ENCODE results near the gene SKIC8. TPM values are rescaled to one million over a fixed set of nuclear protein-coding genes. Genes with fewer than 3 reads are reported as not detected.

Gene SKIC8
- total RNA-seq, 2 donors from 2014 or later, result 46.3 to 55.4 TPM

DNA sequence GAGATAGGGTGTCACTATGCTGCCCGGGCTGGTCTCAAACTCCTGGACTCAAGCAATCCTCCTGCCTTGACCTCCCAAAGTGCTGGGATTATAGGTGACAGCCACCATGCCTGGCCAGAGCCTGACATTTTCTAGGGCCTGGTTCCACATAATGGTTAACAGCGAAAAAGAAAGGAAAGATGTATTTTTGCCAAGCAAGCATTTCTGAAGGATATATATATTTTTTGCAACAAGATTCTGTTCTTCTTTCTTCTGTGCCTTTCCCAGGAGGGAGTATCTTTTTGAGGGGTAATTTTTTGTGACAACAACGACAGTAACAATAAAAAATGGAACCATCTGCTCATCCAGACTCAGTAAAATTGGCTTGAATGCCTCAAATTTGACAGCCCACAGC is 43.4 kb downstream of the SKIC8 start:
- no peaks in the 10 kb centered on the region for H3K4me1 Mint-ChIP-seq
- no peak overlapping the region for H3K4me3 Mint-ChIP-seq
- no peak overlapping the region for H3K27ac ChIP-seq (ENCODE audit: low read depth, low read length)
- no peaks in the 10 kb centered on the region for H3K27me3 ChIP-seq (ENCODE audit: control insufficient read depth, insufficient read depth, low read length, poor library complexity, severe bottlenecking)
- no peak overlapping the region for H3K4me3 ChIP-seq (ENCODE audit: low read length)
- H3K9me3 ChIP-seq (ENCODE audit: control insufficient read depth, low read length), result no peaks in the 10 kb centered on the region
- H3K27ac Mint-ChIP-seq, result no peak overlapping the region
- H3K9me3 Mint-ChIP-seq, result no peaks in the 10 kb centered on the region
- H3K27me3 Mint-ChIP-seq (ENCODE audit: insufficient read depth), result peaks cover 3% of the 10 kb centered on the region
- TF ChIP-seq, protein P1, sequence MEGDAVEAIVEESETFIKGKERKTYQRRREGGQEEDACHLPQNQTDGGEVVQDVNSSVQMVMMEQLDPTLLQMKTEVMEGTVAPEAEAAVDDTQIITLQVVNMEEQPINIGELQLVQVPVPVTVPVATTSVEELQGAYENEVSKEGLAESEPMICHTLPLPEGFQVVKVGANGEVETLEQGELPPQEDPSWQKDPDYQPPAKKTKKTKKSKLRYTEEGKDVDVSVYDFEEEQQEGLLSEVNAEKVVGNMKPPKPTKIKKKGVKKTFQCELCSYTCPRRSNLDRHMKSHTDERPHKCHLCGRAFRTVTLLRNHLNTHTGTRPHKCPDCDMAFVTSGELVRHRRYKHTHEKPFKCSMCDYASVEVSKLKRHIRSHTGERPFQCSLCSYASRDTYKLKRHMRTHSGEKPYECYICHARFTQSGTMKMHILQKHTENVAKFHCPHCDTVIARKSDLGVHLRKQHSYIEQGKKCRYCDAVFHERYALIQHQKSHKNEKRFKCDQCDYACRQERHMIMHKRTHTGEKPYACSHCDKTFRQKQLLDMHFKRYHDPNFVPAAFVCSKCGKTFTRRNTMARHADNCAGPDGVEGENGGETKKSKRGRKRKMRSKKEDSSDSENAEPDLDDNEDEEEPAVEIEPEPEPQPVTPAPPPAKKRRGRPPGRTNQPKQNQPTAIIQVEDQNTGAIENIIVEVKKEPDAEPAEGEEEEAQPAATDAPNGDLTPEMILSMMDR (conservative IDR thresholded peaks at IDR 0.05), result no peak
- H3K36me3 ChIP-seq (ENCODE audit: control insufficient read depth, insufficient read depth, low read length), result no peaks in the 10 kb centered on the region
- no peaks in the 10 kb centered on the region for H3K36me3 Mint-ChIP-seq (ENCODE audit: low read depth)
- no peaks in the 10 kb centered on the region for H3K4me1 ChIP-seq (ENCODE audit: control insufficient read depth, insufficient read depth, low read length)
- DNase-seq, result no peak
- WGBS, 2 experiments (ENCODE audit: insufficient coverage in 1 of 2, insufficient read length in 1 of 2), result 88 to 92% methylated on average over 3 of the region's 3 CpGs
- H3K9ac ChIP-seq (ENCODE audit: extremely low read depth, low read length, poor library complexity, severe bottlenecking), result no peak overlapping the region

DNA sequence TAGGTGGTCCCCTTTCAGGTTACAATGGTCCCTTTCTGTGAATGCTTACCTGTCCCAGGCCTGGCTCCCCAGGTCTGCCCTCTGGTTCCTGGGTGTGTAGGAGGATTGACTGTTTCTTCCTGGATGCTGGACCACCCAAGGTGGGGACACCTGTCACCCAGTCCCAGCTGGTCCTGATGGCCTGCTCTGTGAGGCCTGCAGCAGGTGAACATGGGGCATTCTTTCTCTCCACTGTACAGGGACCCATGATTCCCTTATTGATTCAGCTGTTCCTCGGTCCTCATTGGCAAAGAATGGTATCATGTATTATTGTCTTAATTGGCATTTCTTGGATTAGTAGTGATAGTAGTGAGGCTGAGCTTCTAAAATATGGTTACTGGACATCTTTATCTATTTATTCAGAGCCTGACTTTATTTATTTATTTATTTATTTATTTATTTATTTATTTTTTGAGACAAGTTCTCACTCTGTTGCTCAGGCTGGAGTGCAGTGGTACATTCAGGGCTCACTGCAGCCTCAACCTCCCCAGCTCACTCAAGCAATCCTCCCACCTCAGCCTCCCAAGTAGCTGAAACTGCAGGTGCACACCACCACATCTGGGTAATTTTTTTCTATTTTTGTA is 43.9 kb downstream of the SKIC8 start:
- H3K27me3 ChIP-seq (ENCODE audit: control insufficient read depth, insufficient read depth, low read length, poor library complexity, severe bottlenecking), result no peaks in the 10 kb centered on the region
- H3K4me1 Mint-ChIP-seq, result no peaks in the 10 kb centered on the region
- H3K36me3 ChIP-seq (ENCODE audit: control insufficient read depth, insufficient read depth, low read length), result no peaks in the 10 kb centered on the region
- no peaks in the 10 kb centered on the region for H3K36me3 Mint-ChIP-seq (ENCODE audit: low read depth)
- no peak overlapping the region for H3K27ac ChIP-seq (ENCODE audit: low read depth, low read length)
- no peaks in the 10 kb centered on the region for H3K9me3 ChIP-seq (ENCODE audit: control insufficient read depth, low read length)
- H3K27ac Mint-ChIP-seq, result no peak overlapping the region
- H3K4me1 ChIP-seq (ENCODE audit: control insufficient read depth, insufficient read depth, low read length), result no peaks in the 10 kb centered on the region
- H3K27me3 Mint-ChIP-seq (ENCODE audit: insufficient read depth), result peaks cover 3% of the 10 kb centered on the region
- no peaks in the 10 kb centered on the region for H3K9me3 Mint-ChIP-seq
- H3K4me3 Mint-ChIP-seq, result no peak overlapping the region
- DNase-seq, result no peak
- TF ChIP-seq, protein P1 (conservative IDR thresholded peaks at IDR 0.05), result no peak
- no peak overlapping the region for H3K4me3 ChIP-seq (ENCODE audit: low read length)
- H3K9ac ChIP-seq (ENCODE audit: extremely low read depth, low read length, poor library complexity, severe bottlenecking), result no peak overlapping the region
- WGBS, 2 experiments (ENCODE audit: insufficient coverage in 1 of 2, insufficient read length in 1 of 2), result 67% methylated on average over 1 of the region's 1 CpG; no CpG with 5 or more reads in 1 of the 2 experiments

DNA sequence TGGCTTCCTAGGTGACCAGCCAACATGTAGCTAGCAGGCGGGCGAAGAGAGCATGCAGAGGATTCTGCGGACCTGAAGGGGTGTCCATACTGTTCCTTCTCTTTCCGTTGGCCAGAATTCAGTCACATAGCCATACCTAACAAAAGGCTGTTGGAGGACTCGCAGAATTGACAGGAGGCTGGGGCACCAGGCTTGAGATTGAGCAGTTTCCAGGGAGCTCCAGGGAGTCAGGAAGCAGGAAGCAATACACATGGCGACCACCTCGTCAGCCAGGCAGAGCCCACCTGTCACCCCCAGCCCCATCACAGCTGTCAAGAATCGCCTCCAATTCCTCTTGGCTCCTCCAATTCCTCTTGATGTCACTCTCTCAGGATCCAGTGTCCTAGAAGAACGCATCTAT is 48.3 kb downstream of the SKIC8 start:
- Histone ChIP-seq H3K27me3 (ENCODE audit: control insufficient read depth, insufficient read depth, low read length, poor library complexity, severe bottlenecking) (no peaks in the 10 kb centered on the region), H3K9ac (ENCODE audit: extremely low read depth, low read length, poor library complexity, severe bottlenecking) (no peak overlapping the region), H3K9me3 (ENCODE audit: control insufficient read depth, low read length) (no peaks in the 10 kb centered on the region), H3K36me3 (ENCODE audit: control insufficient read depth, insufficient read depth, low read length) (no peaks in the 10 kb centered on the region), H3K27ac (ENCODE audit: low read depth, low read length) (no peak overlapping the region), H3K4me3 (ENCODE audit: low read length) (no peak overlapping the region), H3K4me1 (ENCODE audit: control insufficient read depth, insufficient read depth, low read length) (no peaks in the 10 kb centered on the region)
- Mint-ChIP-seq H3K27ac (no peak overlapping the region), H3K4me3 (no peak overlapping the region), H3K4me1 (no peaks in the 10 kb centered on the region), H3K9me3 (peaks cover 5% of the 10 kb centered on the region), H3K27me3 (ENCODE audit: insufficient read depth) (no peaks in the 10 kb centered on the region), H3K36me3 (ENCODE audit: low read depth) (no peaks in the 10 kb centered on the region)
- no peak for DNase-seq
- TF ChIP-seq, protein P1 (conservative IDR thresholded peaks at IDR 0.05), result no peak
- 79% methylated on average over 6 to 9 of the region's 9 CpGs for WGBS, 2 experiments (ENCODE audit: insufficient coverage in 1 of 2, insufficient read length in 1 of 2)
